Mesendoderm (in vitro differentiated cells): ENCODE results near the gene ACAN.

Experiments
- DNase-seq: peaks from one replicate; pipeline ENCODE4 v3.0.0; 2013
- H2AK5ac ChIP-seq: 2 replicates; pipeline ENCODE4 v1.6.1; 2013; ENCODE audit warnings: low read length, inconsistent platforms
- H2BK120ac ChIP-seq: 2 replicates; pipeline ENCODE4 v1.6.1; 2013; ENCODE audit warnings: low read depth, mild to moderate bottlenecking, low read length, moderate library complexity, mixed read lengths
- H2BK15ac ChIP-seq: replicated peaks from 2 replicates; pipeline ENCODE4 v1.6.1; 2013; ENCODE audit warnings: low read depth, mild to moderate bottlenecking, moderate library complexity
- H2BK5ac ChIP-seq: 2 replicates; pipeline ENCODE4 v1.6.1; 2013; ENCODE audit warnings: low read length, inconsistent platforms
- H3K18ac ChIP-seq: 2 replicates; pipeline ENCODE4 v1.6.1; 2013; ENCODE audit warnings: mild to moderate bottlenecking, low read length, mixed read lengths
- H3K23ac ChIP-seq: one replicate; pipeline ENCODE4 v1.6.1; 2013; ENCODE audit warnings: low read length
- H3K27ac ChIP-seq: 2 replicates; pipeline ENCODE4 v1.5.1; 2013; ENCODE audit warnings: low read depth, mild to moderate bottlenecking, inconsistent platforms, low read length, moderate library complexity
- H3K27me3 ChIP-seq: 2 replicates; pipeline ENCODE4 v1.6.1; 2013; ENCODE audit warnings: low read length, control low read depth, mild to moderate bottlenecking, inconsistent platforms; ENCODE audit not compliant: insufficient read depth, poor library complexity
- H3K36me3 ChIP-seq: 2 replicates; pipeline ENCODE4 v1.6.1; 2013; ENCODE audit warnings: low read length, inconsistent platforms; ENCODE audit not compliant: control insufficient read depth, insufficient read depth
- H3K4ac ChIP-seq: one replicate; pipeline ENCODE4 v1.6.1; 2013; ENCODE audit warnings: low read depth, mild to moderate bottlenecking, low read length, moderate library complexity
- H3K4me1 ChIP-seq: 2 replicates; pipeline ENCODE4 v1.6.1; 2013; ENCODE audit warnings: low read depth, low read length, inconsistent platforms; ENCODE audit not compliant: control insufficient read depth
- H3K4me2 ChIP-seq: 2 replicates; pipeline ENCODE4 v1.6.1; 2013; ENCODE audit warnings: low read length
- H3K4me3 ChIP-seq: 2 replicates; pipeline ENCODE4 v1.5.1; 2013; ENCODE audit warnings: mild to moderate bottlenecking, low read length
- H3K56ac ChIP-seq: one replicate; pipeline ENCODE4 v1.6.1; 2013; ENCODE audit warnings: low read length
- H3K79me1 ChIP-seq: 2 replicates; pipeline ENCODE4 v1.6.1; 2013; ENCODE audit warnings: low read length, inconsistent platforms
- H3K79me2 ChIP-seq: 2 replicates; pipeline ENCODE4 v1.6.1; 2013; ENCODE audit warnings: mild to moderate bottlenecking, low read length; ENCODE audit not compliant: control insufficient read depth, insufficient read depth
- H3K9ac ChIP-seq: 2 replicates; pipeline ENCODE4 v1.6.1; 2013; ENCODE audit warnings: low read length, inconsistent platforms
- H4K5ac ChIP-seq: one replicate; pipeline ENCODE4 v1.6.1; 2013; ENCODE audit warnings: low read length
- H4K8ac ChIP-seq: one replicate; pipeline ENCODE4 v1.6.1; 2013; ENCODE audit warnings: low read depth, mild to moderate bottlenecking, control low read depth, low read length, moderate library complexity
- WGBS: extraction: QIAGEN DNeasy Blood & Tissue Kit; methylation state at CpG from one replicate; pipeline ENCODE4 v1.1.7; 2013; ENCODE audit warnings: low lambda C conversion rate, missing lambda C conversion rate; ENCODE audit not compliant: insufficient coverage; ENCODE audit errors: extremely low coverage; 5-methylcytosine and 5-hydroxymethylcytosine counted together

ACAN gene

GRCh38 chr15:88866295-88866881, 63.2 kb downstream of the ACAN start:
- Histone ChIP-seq H2BK15ac (no peak overlapping the region), H3K4me3 (no peak overlapping the region), H3K4ac (no peak overlapping the region), H3K36me3 (no peaks in the 10 kb centered on the region), H3K23ac (no peak overlapping the region), H3K9ac (no peak overlapping the region), H4K5ac (no peak overlapping the region), H3K56ac (no peak overlapping the region), H3K4me2 (no peak overlapping the region), H3K4me1 (no peaks in the 10 kb centered on the region), H2AK5ac (no peak overlapping the region), H3K27me3 (no peaks in the 10 kb centered on the region), H2BK5ac (no peak overlapping the region), H3K27ac (no peak overlapping the region), H3K79me2 (no peaks in the 10 kb centered on the region), H2BK120ac (no peak overlapping the region), H3K79me1 (no peaks in the 10 kb centered on the region), H3K18ac (no peak overlapping the region), H4K8ac (no peak overlapping the region)
- DNase-seq = no peak
- no CpG with 5 or more reads among the region's 10 CpGs for WGBS

- H3K27me3 ChIP-seq = no peaks in the 10 kb centered on the region
- H3K4me2 ChIP-seq = no peak overlapping the region
- H3K4me3 ChIP-seq = no peak overlapping the region
- no peak overlapping the region for H3K18ac ChIP-seq
- DNase-seq = no peak
- H3K9ac ChIP-seq = no peak overlapping the region
- WGBS = no CpG with 5 or more reads among the region's 14 CpGs
- no peak overlapping the region for H2AK5ac ChIP-seq
- H3K27ac ChIP-seq = no peak overlapping the region
- no peaks in the 10 kb centered on the region for H3K79me1 ChIP-seq
- H3K4me1 ChIP-seq = no peaks in the 10 kb centered on the region
- no peak overlapping the region for H3K23ac ChIP-seq
- H3K4ac ChIP-seq = no peak overlapping the region
- no peak overlapping the region for H4K8ac ChIP-seq
- no peak overlapping the region for H3K56ac ChIP-seq
- H3K36me3 ChIP-seq = no peaks in the 10 kb centered on the region
- no peak overlapping the region for H2BK120ac ChIP-seq
- H2BK5ac ChIP-seq = no peak overlapping the region
- H4K5ac ChIP-seq = no peak overlapping the region
- H3K79me2 ChIP-seq = no peaks in the 10 kb centered on the region
- no peak overlapping the region for H2BK15ac ChIP-seq
Measured at GRCh38 chr15:88871313-88871712, 68.1 kb downstream of the ACAN start.

GRCh38 chr15:88872106-88872505, 68.9 kb downstream of the ACAN start:
- H2BK15ac ChIP-seq = no peak overlapping the region
- no peak overlapping the region for H3K4ac ChIP-seq
- H3K9ac ChIP-seq = no peak overlapping the region
- H3K56ac ChIP-seq = no peak overlapping the region
- H4K5ac ChIP-seq = no peak overlapping the region
- no peaks in the 10 kb centered on the region for H3K27me3 ChIP-seq
- no peaks in the 10 kb centered on the region for H3K36me3 ChIP-seq
- no peak for DNase-seq
- no peak overlapping the region for H3K27ac ChIP-seq
- H3K4me1 ChIP-seq = no peaks in the 10 kb centered on the region
- no peak overlapping the region for H4K8ac ChIP-seq
- no peak overlapping the region for H2BK5ac ChIP-seq
- no peak overlapping the region for H2AK5ac ChIP-seq
- H2BK120ac ChIP-seq = no peak overlapping the region
- no peak overlapping the region for H3K4me2 ChIP-seq
- no CpG with 5 or more reads among the region's 6 CpGs for WGBS
- no peak overlapping the region for H3K23ac ChIP-seq
- H3K18ac ChIP-seq = no peak overlapping the region
- no peaks in the 10 kb centered on the region for H3K79me2 ChIP-seq
- H3K4me3 ChIP-seq = no peak overlapping the region
- no peaks in the 10 kb centered on the region for H3K79me1 ChIP-seq

DNA sequence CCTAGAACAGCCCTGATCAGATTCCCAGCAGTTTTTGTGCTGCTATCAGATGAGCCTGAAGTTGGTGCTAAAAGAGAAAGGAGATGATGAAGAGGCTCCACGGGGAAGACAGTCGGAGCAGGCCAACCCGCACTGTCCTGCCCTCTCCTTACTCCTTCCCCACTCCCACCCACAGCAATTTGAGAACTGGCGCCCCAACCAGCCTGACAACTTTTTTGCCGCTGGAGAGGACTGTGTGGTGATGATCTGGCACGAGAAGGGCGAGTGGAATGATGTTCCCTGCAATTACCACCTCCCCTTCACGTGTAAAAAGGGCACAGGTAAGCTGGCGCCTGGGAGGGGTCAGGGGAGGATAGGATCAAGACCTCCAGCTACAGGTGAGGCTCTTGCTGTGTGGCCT, 69.5 kb downstream of the ACAN start:
- WGBS = no CpG with 5 or more reads among the region's 9 CpGs
- no peaks in the 10 kb centered on the region for H3K36me3 ChIP-seq

DNA sequence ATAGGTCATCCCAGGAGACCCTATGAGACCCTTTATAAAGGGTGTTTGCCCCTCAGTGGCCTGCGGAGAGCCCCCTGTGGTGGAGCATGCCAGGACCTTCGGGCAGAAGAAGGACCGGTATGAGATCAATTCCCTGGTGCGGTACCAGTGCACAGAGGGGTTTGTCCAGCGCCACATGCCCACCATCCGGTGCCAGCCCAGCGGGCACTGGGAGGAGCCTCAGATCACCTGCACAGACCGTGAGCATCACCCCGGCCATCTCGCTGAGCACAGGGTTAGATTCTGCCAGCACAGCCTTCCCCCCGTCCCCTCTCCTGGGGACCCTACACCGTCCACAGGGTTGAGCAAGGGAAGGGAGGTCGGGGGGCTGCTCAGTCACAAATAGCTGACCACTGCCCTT, 70.5 kb downstream of the ACAN start:
- Histone ChIP-seq H3K4me2 (no peak overlapping the region), H2BK15ac (no peak overlapping the region), H3K18ac (no peak overlapping the region), H3K4ac (no peak overlapping the region), H3K4me1 (no peaks in the 10 kb centered on the region), H2BK5ac (no peak overlapping the region), H3K9ac (no peak overlapping the region), H3K23ac (no peak overlapping the region), H3K79me2 (no peaks in the 10 kb centered on the region), H4K8ac (no peak overlapping the region), H3K27ac (no peak overlapping the region), H3K56ac (no peak overlapping the region), H3K4me3 (no peak overlapping the region), H4K5ac (no peak overlapping the region), H3K27me3 (no peaks in the 10 kb centered on the region), H3K79me1 (no peaks in the 10 kb centered on the region), H2BK120ac (no peak overlapping the region), H3K36me3 (no peaks in the 10 kb centered on the region), H2AK5ac (no peak overlapping the region)
- DNase-seq = no peak
- no CpG with 5 or more reads among the region's 13 CpGs for WGBS

More for the DNA sequence above, 69.5 kb downstream of the ACAN start:
- Histone ChIP-seq H3K4me2 (no peak overlapping the region), H3K79me2 (no peaks in the 10 kb centered on the region), H3K79me1 (no peaks in the 10 kb centered on the region), H4K5ac (no peak overlapping the region), H3K23ac (no peak overlapping the region), H4K8ac (no peak overlapping the region), H3K9ac (no peak overlapping the region), H3K4me3 (no peak overlapping the region), H2BK120ac (no peak overlapping the region), H3K4me1 (no peaks in the 10 kb centered on the region), H2BK5ac (no peak overlapping the region), H3K27me3 (no peaks in the 10 kb centered on the region), H3K27ac (no peak overlapping the region), H3K56ac (no peak overlapping the region), H2AK5ac (no peak overlapping the region), H2BK15ac (no peak overlapping the region), H3K4ac (no peak overlapping the region), H3K18ac (no peak overlapping the region)
- DNase-seq = no peak

DNA sequence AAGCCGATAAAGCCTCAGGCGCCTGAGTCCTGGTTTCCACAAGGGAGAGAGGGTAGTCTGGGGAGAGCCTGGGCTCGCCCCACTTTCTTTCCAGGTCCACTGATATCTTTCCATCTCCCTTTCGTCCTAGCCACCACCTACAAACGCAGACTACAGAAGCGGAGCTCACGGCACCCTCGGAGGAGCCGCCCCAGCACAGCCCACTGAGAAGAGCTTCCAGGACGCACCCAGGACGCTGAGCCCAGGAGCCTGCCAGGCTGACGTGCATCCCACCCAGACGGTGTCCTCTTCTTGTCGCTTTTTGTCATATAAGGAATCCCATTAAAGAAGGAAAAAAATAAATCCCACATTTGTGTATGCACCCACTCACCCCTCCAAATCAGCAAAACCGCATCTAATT, 71.0 kb downstream of the ACAN start:
- H2BK120ac ChIP-seq = no peak overlapping the region
- no peak overlapping the region for H3K4me3 ChIP-seq
- H3K9ac ChIP-seq = no peak overlapping the region
- no CpG with 5 or more reads among the region's 15 CpGs for WGBS
- no peak overlapping the region for H4K5ac ChIP-seq
- H3K4ac ChIP-seq = no peak overlapping the region
- H3K4me2 ChIP-seq = no peak overlapping the region
- H2BK15ac ChIP-seq = no peak overlapping the region
- no peaks in the 10 kb centered on the region for H3K4me1 ChIP-seq
- H3K23ac ChIP-seq = no peak overlapping the region
- no peak for DNase-seq
- H3K79me1 ChIP-seq = no peaks in the 10 kb centered on the region
- no peak overlapping the region for H3K27ac ChIP-seq
- no peak overlapping the region for H2AK5ac ChIP-seq
- H3K56ac ChIP-seq = no peak overlapping the region
- H3K27me3 ChIP-seq = no peaks in the 10 kb centered on the region
- H3K36me3 ChIP-seq = no peaks in the 10 kb centered on the region
- H3K79me2 ChIP-seq = no peaks in the 10 kb centered on the region
- H4K8ac ChIP-seq = no peak overlapping the region
- H3K18ac ChIP-seq = no peak overlapping the region
- no peak overlapping the region for H2BK5ac ChIP-seq
